ENCODE measurements around the gene ZNF45. TPM values are rescaled to one million over a fixed set of nuclear protein-coding genes. Genes with fewer than 3 reads are reported as not detected.

Gene ZNF45
- total RNA-seq, result 12.5 and 16.5 TPM in 2 replicates

GRCh38 chr19:43934985-43935708 is at the start of gene ZNF45:
Gene ZNF45, minus strand, starts transcription at chr19:43935282. Its CDS starts 13,097 bp downstream, at chr19:43922185.

DNA sequence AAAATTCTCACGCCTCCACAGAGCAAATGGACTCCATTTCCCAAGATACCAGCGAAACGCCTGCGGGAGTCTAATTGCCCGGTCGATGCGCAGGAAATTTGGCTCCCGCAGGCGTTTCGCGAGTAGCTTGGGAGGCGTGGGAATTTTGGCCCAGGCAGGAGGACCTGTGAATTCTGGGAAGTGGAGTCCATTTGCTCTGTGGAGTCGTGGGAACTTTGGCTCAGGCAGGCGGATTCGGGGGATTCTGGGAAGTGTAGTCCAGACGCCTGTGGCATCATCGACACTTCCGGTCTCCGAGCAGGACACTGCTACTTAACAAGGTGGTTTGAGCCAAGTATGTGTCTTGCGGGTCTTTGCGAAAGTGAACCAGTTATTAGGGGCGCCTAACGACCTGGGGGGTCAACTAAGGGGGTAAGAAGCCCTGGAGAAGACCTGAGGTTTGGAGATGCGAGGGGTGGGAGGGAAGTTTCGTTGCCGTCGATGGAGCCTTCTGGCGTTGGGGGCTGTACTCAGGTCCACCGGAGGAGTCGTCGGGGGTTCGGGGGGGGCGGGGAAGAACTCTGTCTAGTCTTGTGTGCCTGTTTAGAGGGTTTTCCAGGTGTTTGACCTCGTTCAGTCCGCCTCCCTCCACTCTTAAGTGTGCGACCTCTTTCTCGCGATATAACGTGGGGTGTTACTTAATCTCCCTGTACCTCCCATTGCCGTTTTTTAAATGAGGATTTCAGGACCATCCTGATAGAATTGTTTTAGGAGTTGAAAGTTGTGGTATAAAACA is 49.0 kb upstream of the ZNF45 start, which contains the start of gene ZNF155:
TSS of gene ZNF155 (plus strand) at position 277 of the 775 bp plus-strand sequence. CDS start 4,356 bp downstream, outside the sequence.

DNA sequence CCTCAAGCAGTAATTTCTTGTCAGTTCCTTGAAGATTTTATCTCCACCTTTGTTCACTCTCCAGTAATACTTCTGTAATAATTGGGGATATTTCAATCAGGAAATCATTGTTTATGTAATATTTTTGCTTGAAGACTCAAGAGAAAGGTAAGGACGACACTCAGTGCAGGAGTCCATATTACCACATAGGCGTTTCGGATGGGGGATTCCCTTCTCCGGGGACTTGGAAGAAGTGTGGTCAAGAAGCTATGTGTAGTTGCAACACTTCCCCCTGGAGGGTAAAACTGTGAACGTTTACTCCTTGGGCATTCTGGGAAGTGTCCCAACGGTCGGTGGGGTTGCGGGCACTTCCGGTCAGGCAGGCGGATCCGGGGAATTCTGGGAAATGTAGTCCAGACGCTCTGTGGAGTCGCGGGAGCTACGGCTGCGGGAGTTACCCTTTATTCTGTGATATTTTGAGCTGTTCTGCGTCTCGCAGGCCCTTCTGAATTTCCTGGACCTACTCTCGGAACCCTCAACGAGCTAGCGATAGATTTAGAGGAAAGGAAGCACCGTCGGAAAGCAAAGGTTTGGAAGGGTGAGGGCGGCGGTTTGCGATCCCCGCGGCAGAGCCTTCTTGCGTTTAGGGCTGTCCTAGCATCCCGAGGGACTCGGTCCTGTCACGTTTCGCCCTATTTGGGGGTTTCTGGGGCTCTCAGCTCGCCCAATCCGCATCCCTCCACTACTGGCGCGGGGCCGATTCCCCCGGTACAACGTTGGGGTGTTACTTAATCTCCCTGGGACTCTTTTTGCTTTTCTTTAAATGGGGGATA is 16.0 kb upstream of the ZNF45 start, which contains the start of gene ZNF221:
TSS of gene ZNF221 (plus strand) at position 395 of the 812 bp plus-strand sequence. CDS start 11,499 bp downstream, outside the sequence.

GRCh38 chr19:43883864-43884263 is 51.2 kb downstream of the ZNF45 start, which contains the start of gene ZNF404:
Gene ZNF404, minus strand, starts transcription at chr19:43883964.

Small RNA genes within 50 kb of the gene (small RNA-seq; reads per million reads assigned to genes)
- not detected for gene AC006213.5 (ENCODE audit: low replicate concordance)

Other genes starting within 250 kb of the ZNF45 start
- not detected in 2 replicates for gene IRGC, start 219.2 kb downstream of the ZNF45 start, total RNA-seq
- 16.6 and 19.3 TPM in 2 replicates for gene SMG9, start 180.3 kb downstream of the ZNF45 start, total RNA-seq
- gene KCNN4, start 154.3 kb downstream of the ZNF45 start, total RNA-seq, result 1.9 TPM in 1 of 2 replicates, not detected in the other
- under 0.01 TPM in 1 of 2 replicates, not detected in the other for gene LYPD5, start 132.8 kb downstream of the ZNF45 start, total RNA-seq
- gene ZNF283, start 108.0 kb downstream of the ZNF45 start, total RNA-seq, result 6.6 and 12.5 TPM in 2 replicates
- 0.66 and 0.72 TPM in 2 replicates for gene ZNF404, start 51.3 kb downstream of the ZNF45 start, total RNA-seq
- 5.3 and 7.9 TPM in 2 replicates for gene ZNF221, start 15.9 kb upstream of the ZNF45 start, total RNA-seq
- 5.5 and 6.9 TPM in 2 replicates for gene ZNF155, start 48.9 kb upstream of the ZNF45 start, total RNA-seq
- gene ZNF230, start 67.7 kb upstream of the ZNF45 start, total RNA-seq, result 3.5 and 3.9 TPM in 2 replicates
- gene ZNF222, start 90.1 kb upstream of the ZNF45 start, total RNA-seq, result 5.2 and 8.1 TPM in 2 replicates
- 4.2 and 6.8 TPM in 2 replicates for gene ZNF223, start 116.8 kb upstream of the ZNF45 start, total RNA-seq
- gene ZNF284, start 136.9 kb upstream of the ZNF45 start, total RNA-seq, result 1.5 and 3.1 TPM in 2 replicates
- 15.5 and 22.6 TPM in 2 replicates for gene ZNF224, start 159.1 kb upstream of the ZNF45 start, total RNA-seq
- gene ZNF225, start 178.1 kb upstream of the ZNF45 start, total RNA-seq, result 4.0 and 4.6 TPM in 2 replicates
- gene ZNF234, start 206.3 kb upstream of the ZNF45 start, total RNA-seq, result 4.6 and 10.2 TPM in 2 replicates
- gene ZNF226, start 229.8 kb upstream of the ZNF45 start, total RNA-seq, result 13.8 and 14.7 TPM in 2 replicates